NCI-H524 (cell line): ENCODE data around the gene POLR3GL.
A peak's percentile ranks its signal among the peaks of the same experiment; 100 is the strongest.

Source experiments
- DNase-seq, 2 experiments: peaks; one replicate each; lab custom pipeline; 2025; lab: John Stamatoyannopoulos, UW

Gene POLR3GL

DNA sequence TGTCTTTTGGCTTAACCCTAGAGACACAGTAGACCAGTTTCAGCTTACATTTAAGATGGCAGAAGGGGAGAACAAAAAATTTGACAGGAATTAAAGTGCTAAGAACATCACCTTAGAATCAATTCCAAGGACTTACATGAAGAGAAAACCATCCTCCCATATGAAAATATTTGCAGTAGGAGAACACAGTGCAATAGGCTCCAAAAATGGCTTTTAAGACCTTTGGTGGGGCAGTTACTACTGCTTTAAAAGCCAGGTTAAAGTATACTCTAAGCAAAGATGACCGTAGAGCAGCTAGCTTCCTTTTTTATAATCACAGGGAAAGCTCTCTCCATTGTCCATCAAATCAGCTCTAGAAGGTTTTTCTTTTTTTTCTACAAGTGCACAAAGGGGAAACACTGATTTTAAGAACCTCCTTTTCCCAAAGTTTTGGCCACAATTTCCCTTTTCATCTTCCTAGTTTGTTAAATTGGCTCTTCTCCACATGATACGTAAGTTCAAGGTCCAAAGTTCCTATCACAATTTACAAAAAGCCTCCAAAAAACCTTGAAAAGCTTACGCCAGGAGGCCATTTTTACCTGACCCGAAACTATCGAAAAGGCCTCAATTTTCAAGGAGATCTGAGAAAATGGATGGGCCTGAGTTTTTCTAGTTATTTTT, 28.6 kb downstream of the POLR3GL start:
- DNase-seq: no peak

DNA sequence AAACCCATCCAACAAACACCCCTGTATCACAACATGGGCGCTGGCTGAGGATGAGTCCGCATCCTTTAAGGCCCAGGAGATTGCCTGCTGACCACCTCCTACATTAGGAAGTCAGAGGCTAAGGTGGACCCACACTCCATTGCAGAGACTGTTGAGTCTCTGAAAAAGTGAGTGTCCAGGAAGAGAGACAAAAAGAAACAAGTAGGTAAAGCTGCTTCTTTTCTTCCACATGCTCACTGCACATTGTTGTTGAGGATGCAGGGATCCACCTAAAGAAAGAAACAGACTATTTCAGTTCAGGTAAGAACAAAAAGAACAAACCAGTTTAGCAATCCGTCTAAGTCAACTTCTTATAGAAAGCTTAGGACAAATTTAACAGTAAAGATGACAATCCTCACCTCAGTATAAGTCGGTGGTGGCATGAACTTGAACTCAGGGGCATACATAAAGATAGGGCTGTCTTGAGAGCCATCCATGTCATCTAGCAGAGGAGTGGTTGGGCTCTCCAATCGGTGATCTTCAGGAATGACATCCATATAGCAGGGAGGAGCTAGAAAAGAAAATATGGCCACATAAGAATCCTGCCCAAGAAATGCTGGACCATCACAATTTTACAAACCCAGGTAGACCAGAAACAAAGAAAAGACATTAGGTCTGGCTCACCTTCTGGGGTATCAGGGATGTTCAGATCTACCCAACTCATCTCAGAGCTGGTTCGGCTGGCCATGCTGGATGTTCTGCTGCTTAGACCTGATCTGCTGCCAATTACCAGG, 29.3 kb downstream of the POLR3GL start:
- DNase-seq: no peak

DNA sequence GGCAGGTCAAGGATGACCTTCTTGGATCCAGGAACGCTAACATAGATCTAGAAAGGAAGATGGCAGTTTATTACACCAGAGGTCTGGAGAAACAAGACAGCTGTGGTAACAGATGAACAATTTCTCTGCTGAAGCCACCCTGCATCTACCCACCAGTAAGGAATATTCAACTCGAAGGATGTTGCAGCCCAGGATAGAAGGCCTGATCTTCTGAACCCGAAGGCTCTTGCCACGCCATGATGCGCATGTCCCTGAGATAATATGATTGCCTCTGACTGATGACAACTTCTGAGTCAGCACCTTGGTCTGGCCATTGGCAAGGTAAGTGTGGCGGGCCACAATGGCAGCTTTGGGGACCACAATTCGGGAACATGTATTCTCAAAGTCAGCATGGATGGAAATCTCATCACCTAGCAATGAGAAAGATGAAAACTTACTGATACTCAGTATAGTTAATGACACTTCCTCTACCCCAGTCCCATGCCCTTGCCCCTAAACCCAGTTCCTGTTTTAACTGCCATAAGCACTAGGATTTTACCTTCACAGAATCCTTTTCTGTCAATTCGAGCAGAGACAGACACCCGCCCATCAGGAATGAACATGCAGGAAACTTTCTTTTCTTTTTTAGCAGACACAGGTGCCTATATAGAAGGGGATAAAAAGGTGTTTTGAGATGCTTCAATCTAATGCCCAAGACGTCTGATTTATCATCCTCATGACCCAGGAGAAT, 30.1 kb downstream of the POLR3GL start:
- no peak for DNase-seq

DNA sequence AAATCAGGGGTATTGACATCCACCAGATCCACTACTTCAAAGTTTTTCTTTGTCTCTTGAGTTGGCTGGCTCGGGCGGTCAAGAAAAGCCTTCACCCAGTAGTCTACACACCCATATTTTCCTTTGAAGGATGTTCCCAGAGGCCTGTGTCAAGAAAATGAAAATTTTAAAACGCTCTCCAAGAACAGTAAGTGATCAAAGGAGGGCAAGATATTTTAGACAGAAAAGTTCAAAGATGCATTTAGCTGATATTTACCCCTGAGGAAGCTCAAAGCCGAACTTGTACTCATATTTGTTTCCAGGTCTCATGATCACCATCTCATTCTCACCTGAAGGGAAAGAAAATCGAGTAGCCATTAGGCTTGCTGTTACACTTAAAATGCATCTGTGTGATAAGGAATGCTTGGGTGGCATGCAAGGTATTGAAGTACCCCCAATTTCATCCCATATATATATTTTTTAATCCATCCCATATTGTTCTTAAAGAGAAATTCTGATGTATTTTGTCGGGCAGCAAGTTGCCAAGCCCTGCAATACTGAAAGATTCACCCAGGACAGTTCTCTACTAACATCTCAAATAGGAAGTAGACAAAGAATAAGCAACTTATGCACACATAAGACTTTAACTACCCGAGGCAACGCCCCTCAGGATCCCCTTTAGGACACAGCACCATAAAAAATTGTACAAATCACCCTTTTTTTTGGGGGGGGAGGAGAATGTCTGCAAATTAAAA, 30.8 kb downstream of the POLR3GL start:
- no peak for DNase-seq

DNA sequence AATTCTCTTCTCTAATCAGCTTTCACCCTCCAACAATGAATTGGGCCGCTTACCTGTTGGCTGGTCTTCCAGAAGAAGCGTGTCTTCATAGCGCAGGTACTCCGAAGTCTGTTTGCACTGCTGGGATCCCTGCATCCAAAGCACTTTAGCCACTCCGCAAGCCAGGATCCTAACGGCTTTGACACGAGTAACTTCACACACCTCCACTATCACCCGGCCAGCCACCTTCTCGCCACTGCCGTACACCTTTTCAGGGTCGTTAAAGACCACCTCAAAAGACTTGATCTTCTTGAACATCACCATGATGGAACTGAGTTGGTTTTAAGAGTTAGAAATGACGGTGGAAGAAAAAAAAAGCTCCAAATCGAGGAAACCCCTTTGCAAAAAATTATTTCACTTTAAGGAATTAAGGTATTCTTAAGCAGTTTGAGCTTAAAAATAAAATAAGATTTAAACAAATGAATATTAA, 31.5 kb downstream of the POLR3GL start:
- peak in 1 of 2 experiments; percentile 16 for DNase-seq

- peak; percentile 96 to 98 for DNase-seq
These were observed 32.0 kb downstream of the POLR3GL start, which contains the start of gene TXNIP for GRCh38 chr1:145996433-145997015. TSS of gene TXNIP (minus strand) at chr1:145996579. CDS start at chr1:145996266, 313 bp downstream.

DNA sequence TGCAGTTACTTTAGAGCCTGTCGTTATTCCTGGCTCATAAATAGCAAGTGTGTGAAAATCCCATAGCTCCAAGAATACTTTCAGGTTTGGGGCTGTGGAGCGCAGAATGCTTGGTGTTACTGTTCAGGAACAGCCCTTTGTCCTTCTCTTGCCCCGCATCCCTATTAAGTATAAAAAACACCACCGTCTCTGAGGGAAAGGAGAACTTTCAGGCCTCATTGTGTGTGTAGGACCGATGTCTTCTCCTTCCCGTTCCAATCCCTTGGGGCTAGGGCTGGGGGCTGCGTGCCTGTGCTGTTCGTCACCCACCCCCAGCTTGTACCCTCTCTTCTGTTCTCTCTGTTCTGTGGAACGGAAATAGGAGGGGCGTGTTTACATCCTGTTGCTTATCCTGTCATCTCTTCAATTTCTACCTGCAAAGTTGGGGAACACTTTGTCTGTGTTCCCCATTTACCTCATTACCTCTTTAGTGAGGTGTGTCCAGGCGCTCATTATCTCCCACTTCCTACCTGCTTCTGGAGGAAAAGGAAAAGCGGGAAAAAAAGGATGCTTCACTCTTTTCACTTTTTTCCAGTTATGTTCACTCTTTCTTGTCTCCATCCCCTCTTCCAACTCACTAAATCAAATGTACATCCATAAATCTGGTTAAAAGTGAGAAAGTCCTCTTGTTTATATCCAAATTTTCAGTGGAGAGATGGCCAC, 32.7 kb downstream of the POLR3GL start:
- DNase-seq: peak in 1 of 2 experiments; percentile 44

GRCh38 chr1:145997718-145998023, 33.2 kb downstream of the POLR3GL start:
- DNase-seq: peak in 1 of 2 experiments; percentile 48

DNA sequence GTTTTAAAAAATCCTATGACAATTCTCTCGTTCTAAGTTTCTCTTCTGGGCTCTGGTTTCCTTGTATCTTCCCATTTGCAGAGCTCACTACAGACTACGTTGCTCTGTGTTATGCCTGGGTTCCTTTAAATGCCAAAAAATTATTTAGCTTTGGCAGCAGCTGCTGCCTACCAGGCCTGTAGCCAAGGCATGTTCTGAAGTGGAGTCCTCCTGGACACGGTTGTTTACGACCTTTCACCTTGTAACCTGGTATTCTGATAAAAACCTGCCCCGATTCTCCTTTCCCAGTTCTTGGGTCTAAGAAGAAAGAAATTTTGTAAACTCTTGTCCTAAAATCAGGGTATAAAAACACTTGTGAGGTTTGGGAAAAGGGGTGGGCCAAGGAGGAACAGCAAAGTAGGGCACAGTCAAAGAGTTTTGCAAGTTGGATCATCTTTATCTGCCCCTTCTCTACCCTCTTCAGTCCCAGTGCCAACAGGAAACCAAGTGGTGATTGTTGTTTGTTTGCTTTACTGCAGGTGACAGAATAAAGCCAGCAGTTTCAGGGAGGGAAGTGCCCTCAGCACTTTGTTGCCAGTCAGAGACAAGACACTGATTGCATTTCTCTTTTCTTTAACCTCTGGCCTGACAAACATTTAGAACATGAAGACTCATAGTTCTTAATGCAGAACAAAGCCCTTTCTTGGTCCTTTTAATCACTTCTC, 35.0 kb downstream of the POLR3GL start:
- DNase-seq: no peak

DNA sequence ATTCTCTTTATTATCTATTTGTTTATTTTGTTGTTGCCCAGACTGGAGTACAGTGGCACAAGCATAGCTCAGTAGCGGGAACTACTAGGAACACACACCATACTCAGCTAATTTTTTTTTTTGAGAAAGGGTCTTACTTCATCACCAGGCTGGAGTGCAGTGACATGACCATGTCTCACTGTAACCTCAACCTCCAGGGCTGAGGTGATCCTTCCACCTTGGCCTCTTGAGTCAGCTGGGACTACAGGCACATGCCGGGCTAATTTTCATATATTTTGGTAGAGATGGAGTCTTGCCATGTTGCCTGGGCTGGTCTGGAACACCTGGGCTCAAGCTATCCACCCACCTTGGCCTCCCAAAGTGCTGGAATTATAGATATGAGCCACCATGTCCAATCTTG, 37.2 kb downstream of the POLR3GL start:
- no peak for DNase-seq

GRCh38 chr1:146007489-146008133, 43.1 kb downstream of the POLR3GL start:
- DNase-seq: no peak

GRCh38 chr1:146010126-146010738, 45.7 kb downstream of the POLR3GL start:
- DNase-seq: no peak

- peak; percentile 11 to 57 for DNase-seq
These were observed 48.4 kb downstream of the POLR3GL start for GRCh38 chr1:146012703-146013558.

DNA sequence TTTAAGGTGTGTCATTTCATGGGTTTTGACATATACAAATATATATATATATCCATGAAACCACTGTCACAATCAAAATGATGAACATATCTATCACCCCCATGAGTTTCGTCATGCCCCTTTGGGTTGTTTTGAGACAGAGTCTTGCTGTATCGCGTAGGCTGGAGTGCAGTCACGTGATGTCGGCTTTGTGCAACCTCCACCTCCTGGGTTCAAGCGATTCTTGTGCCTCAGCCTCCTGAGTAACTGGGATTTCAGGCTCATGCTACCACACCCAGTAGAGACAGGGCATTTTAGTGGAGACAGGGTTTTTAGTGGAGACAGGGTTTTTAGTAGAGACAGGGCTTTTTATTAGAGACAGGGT, 49.1 kb downstream of the POLR3GL start:
- DNase-seq: no peak

DNA sequence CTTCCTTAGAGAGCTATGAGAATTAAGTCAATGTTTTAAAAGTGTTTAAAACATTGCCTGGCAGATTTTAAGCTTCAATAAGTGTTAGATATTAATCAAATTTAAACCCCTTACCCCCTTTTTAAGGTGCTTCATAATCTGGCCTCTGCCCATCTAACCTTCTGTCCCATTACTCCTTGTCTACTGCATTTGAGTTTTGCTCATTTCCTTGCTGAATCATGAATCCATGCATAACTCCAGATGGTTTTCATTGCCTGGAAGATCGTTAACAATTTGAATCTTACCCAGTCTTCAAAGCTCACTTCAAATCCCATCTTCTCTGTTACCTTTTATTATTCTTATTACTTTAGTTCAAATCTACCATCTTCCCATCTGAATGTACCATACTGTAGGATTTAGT, 52.4 kb downstream of the POLR3GL start:
- no peak for DNase-seq

- no peak for DNase-seq
These were observed 55.0 kb downstream of the POLR3GL start for GRCh38 chr1:146019231-146020057.
